A673 (cell line): ENCODE measurements around the gene SURF6. TPM values are rescaled to one million over a fixed set of nuclear protein-coding genes. Genes with fewer than 3 reads are reported as not detected.

Experiments used
- BruUV-seq: library from RNA; stranded (reverse); fragments of 400-500 nt; replicated peaks from 2 replicates; lab custom pipeline; 2021; lab: Mats Ljungman, UMichigan
- CTCF ChIA-PET: fragments of 300-600 bp; sonication (Branson Sonifier 250); formaldehyde crosslinking; loops from one replicate; lab custom pipeline; 2022; ENCODE audit warnings: antibody characterized with exemption; lab: Charles Lee
- POLR2A ChIA-PET: fragments of 300-600 bp; sonication (Branson Sonifier 250); formaldehyde crosslinking; loops from one replicate; lab custom pipeline; 2022; ENCODE audit warnings: antibody characterized with exemption; ENCODE audit not compliant: low non-redundant PET; lab: Charles Lee
- DNase-seq: peaks from one replicate; pipeline ENCODE4 v3.0.0-alpha.2; 2015; ENCODE audit warnings: low spot score
- H3K27ac ChIP-seq: fragments of 200-600 bp; sonication (generic); 2 replicates; pipeline ENCODE4 v1.5.1; 2016; ENCODE audit warnings: mixed run types, low read depth, mild to moderate bottlenecking, mixed read lengths, antibody characterized with exemption, low read length; ENCODE audit not compliant: poor library complexity, severe bottlenecking
- H3K27me3 ChIP-seq: fragments of 200-600 bp; sonication (generic); replicated peaks from 2 replicates; pipeline ENCODE4 v1.6.1; 2017; ENCODE audit warnings: mixed run types, low read depth, mild to moderate bottlenecking, mixed read lengths, antibody characterized with exemption, low read length; ENCODE audit not compliant: insufficient read depth, poor library complexity
- H3K36me3 ChIP-seq: fragments of 200-600 bp; sonication (generic); 2 replicates; pipeline ENCODE4 v1.6.1; 2016; ENCODE audit warnings: mixed run types, mild to moderate bottlenecking, mixed read lengths, antibody characterized with exemption, low read length; ENCODE audit not compliant: insufficient read depth, poor library complexity, severe bottlenecking
- H3K4me1 ChIP-seq: fragments of 200-600 bp; sonication (generic); 2 replicates; pipeline ENCODE4 v1.6.1; 2017; ENCODE audit warnings: mixed run types, mild to moderate bottlenecking, mixed read lengths, antibody characterized with exemption, low read length; ENCODE audit not compliant: insufficient read depth, poor library complexity, severe bottlenecking
- H3K4me3 ChIP-seq: fragments of 200-600 bp; sonication (generic); 2 replicates; pipeline ENCODE4 v1.5.1; 2016; ENCODE audit warnings: low read depth, mixed run types, mild to moderate bottlenecking, mixed read lengths, low read length; ENCODE audit not compliant: poor library complexity, severe bottlenecking
- H3K9me3 ChIP-seq: fragments of 200-600 bp; sonication (generic); 2 replicates; pipeline ENCODE4 v1.6.1; 2016; ENCODE audit warnings: mixed run types, low read depth, mild to moderate bottlenecking, mixed read lengths, antibody characterized with exemption, low read length; ENCODE audit not compliant: poor library complexity, severe bottlenecking
- EZH2 ChIP-seq: fragments of 200-600 bp; sonication (generic); IDR thresholded peaks from 2 replicates; pipeline ENCODE4 v1.6.1; 2017; ENCODE audit warnings: borderline replicate concordance, low read depth, mild to moderate bottlenecking, mixed read lengths, antibody characterized with exemption, low read length; ENCODE audit not compliant: poor library complexity, severe bottlenecking
- intact Hi-C: fragments of 100-400 bp; cut with micrococcal nuclease; formaldehyde crosslinking; loops from one replicate; pipeline ENCODE4 v1.10.0; 2022; ENCODE audit not compliant: unreplicated experiment
- total RNA-seq: library from RNA; stranded (reverse); gene quantifications from 2 replicates; pipeline ENCODE4 v1.2.3, GENCODE V29; 2021
- TF ChIP-seq, protein P1 (sequence below): fragments of 300-800, 200-600 bp; sonication (generic); conservative IDR thresholded peaks from 2 replicates; pipeline ENCODE4 v1.5.1; 2017; ENCODE audit warnings: low read depth, mild to moderate bottlenecking, antibody characterized with exemption, low read length, moderate library complexity, mixed read lengths

The SURF6 gene
- total RNA-seq, 1 experiment from 2014 or later = 36.6 TPM

GRCh38 chr9:133309608-133310007 is 26.4 kb downstream of the SURF6 start:
- DNase-seq = no peak
- Histone ChIP-seq H3K9me3 (no peaks in the 10 kb centered on the region), H3K4me1 (no peaks in the 10 kb centered on the region), H3K36me3 (no peaks in the 10 kb centered on the region), H3K4me3 (no peak overlapping the region), H3K27me3 (no peaks in the 10 kb centered on the region), H3K27ac (no peak overlapping the region)
- BruUV-seq = no TSS peak
- ChIA-PET CTCF (interaction anchor here (0.6 kb wide), 1 partner anchor 47 kb away, joined by 10 read pairs; the partner anchor contains the start of genes SURF1 and SURF2), POLR2A (no interaction called here)
- intact Hi-C loops = no loop called here
- TF ChIP-seq, protein P1, sequence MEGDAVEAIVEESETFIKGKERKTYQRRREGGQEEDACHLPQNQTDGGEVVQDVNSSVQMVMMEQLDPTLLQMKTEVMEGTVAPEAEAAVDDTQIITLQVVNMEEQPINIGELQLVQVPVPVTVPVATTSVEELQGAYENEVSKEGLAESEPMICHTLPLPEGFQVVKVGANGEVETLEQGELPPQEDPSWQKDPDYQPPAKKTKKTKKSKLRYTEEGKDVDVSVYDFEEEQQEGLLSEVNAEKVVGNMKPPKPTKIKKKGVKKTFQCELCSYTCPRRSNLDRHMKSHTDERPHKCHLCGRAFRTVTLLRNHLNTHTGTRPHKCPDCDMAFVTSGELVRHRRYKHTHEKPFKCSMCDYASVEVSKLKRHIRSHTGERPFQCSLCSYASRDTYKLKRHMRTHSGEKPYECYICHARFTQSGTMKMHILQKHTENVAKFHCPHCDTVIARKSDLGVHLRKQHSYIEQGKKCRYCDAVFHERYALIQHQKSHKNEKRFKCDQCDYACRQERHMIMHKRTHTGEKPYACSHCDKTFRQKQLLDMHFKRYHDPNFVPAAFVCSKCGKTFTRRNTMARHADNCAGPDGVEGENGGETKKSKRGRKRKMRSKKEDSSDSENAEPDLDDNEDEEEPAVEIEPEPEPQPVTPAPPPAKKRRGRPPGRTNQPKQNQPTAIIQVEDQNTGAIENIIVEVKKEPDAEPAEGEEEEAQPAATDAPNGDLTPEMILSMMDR = no peak
- TF ChIP-seq EZH2 = no peak

GRCh38 chr9:133307301-133307700 is 28.7 kb downstream of the SURF6 start:
- Histone ChIP-seq H3K27me3 (no peaks in the 10 kb centered on the region), H3K27ac (no peak overlapping the region), H3K4me1 (no peaks in the 10 kb centered on the region), H3K9me3 (no peaks in the 10 kb centered on the region), H3K36me3 (no peaks in the 10 kb centered on the region), H3K4me3 (no peak overlapping the region)
- BruUV-seq = no TSS peak
- intact Hi-C loops = no loop called here
- no peak for DNase-seq
- CTCF ChIA-PET = no interaction called here
- TF ChIP-seq, protein P1 = no peak
- POLR2A ChIA-PET = interaction anchor here (0.5 kb wide), 1 partner anchor 28 kb away, joined by 5 read pairs; the partner anchor contains the start of gene SURF6

DNA sequence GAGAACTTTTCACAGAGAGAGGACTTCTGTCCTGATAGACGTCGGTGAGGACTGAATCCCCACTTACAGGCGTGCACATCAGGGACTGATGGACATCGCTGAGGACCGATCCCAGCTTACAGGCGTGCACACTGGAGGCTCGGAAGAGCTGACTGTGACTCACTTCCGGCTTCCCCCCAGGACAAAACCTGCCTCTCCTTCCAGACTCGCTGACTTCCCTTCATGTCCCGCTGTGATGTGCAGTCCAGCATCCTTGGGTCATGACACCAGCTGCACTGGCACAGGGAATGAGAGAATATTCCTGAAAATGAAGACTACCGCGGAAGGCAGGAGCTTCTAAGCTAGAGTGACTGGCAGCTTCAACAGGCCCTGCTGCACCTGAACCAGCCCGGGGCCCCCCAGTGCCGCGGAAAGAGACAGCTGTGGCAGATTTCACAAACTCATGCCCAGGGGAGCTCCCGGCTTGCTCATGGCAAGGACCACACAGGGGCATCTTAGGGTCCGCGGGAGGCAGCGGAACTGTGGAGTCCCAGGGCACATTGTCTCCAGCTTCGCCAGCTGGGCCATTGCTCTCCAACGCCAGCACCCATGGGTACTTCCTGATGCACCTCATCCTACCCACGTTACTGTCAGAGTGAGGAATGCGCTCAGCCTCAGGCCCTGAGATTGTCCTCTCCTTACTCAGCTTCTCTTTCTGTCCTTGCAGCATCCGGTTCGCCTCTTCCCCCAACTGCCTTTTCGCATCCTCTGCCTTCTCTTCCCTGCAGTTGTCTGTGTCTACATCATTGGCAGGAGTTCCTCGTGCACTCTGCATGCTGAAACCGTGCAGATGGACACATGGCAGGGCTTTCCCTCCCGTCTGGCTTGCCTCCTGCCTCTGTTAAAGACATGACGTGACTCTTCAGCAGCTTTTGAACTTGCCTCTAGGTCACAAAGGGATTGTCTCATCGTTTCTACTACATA is 29.5 kb downstream of the SURF6 start:
- H3K27me3 ChIP-seq = no peaks in the 10 kb centered on the region
- intact Hi-C loops = no loop called here
- H3K36me3 ChIP-seq = no peaks in the 10 kb centered on the region
- no peaks in the 10 kb centered on the region for H3K9me3 ChIP-seq
- ChIA-PET POLR2A (interaction anchor here (0.5 kb wide), 1 partner anchor 29 kb away, joined by 5 read pairs; the partner anchor contains the start of gene SURF6), CTCF (no interaction called here)
- H3K4me3 ChIP-seq = no peak overlapping the region
- DNase-seq = peak; percentile 45
- no peaks in the 10 kb centered on the region for H3K4me1 ChIP-seq
- no peak overlapping the region for H3K27ac ChIP-seq
- TF ChIP-seq, protein P1 = no peak
- no peak for TF ChIP-seq EZH2
- no TSS peak for BruUV-seq
